SK-N-SH (cell line): ENCODE data around the gene SLC25A27. TPM values are rescaled to one million over a fixed set of nuclear protein-coding genes. Genes with fewer than 3 reads are reported as not detected.

Experiments used
- CTCF ChIA-PET: fragments of 300-600, 350-600 bp; formaldehyde crosslinking; extraction: SDS; loops from one replicate; lab custom pipeline; 2021; lab: Yijun Ruan, JAX
- POLR2A ChIA-PET: fragments of 350-600 bp; sonication (Branson Sonifier 250); formaldehyde crosslinking; extraction: SDS; loops from one replicate; lab custom pipeline; 2020; ENCODE audit warnings: antibody characterized with exemption, inconsistent platforms; lab: Yijun Ruan, JAX
- DNase-seq: peaks from one replicate; pipeline ENCODE4 v3.0.0; 2012
- H2AFZ ChIP-seq: fragments of 200-600 bp; sonication (generic); 2 replicates; pipeline ENCODE4 v1.8.1; 2016; ENCODE audit warnings: antibody characterized with exemption, mild to moderate bottlenecking, low read depth
- H3F3A ChIP-seq: fragments of 200-600 bp; sonication (generic); replicated peaks from 2 replicates; pipeline ENCODE3; 2016; ENCODE audit warnings: antibody characterized with exemption, mild to moderate bottlenecking; ENCODE audit not compliant: insufficient read depth
- H3K27ac ChIP-seq, 2 experiments: fragments of 200-500 bp in 1 of 2; fragments of 200-600 bp in 1 of 2; sonication (Bioruptor generic) in 1 of 2; sonication (generic), shearing (Covaris generic) in 1 of 2; 2 replicates each; pipeline versions ENCODE4 v1.5.1 to v1.6.1; 2014 to 2016; ENCODE audit warnings: low read depth in 2 of 2, inconsistent platforms in 1 of 2, low read length in 1 of 2, mild to moderate bottlenecking in 1 of 2, mixed read lengths in 1 of 2
- H3K27me3 ChIP-seq: fragments of 200-600 bp; sonication (generic), shearing (Covaris generic); 2 replicates; pipeline ENCODE4 v1.6.1; 2016; ENCODE audit warnings: mixed run types; ENCODE audit not compliant: insufficient read depth
- H3K36me3 ChIP-seq, 2 experiments: fragments of 200-500 bp in 1 of 2; fragments of 200-600 bp in 1 of 2; sonication (Bioruptor generic) in 1 of 2; sonication (generic) in 1 of 2; replicated peaks in 1 of 2; 2 replicates each; pipeline versions ENCODE3 to v1.5.1; 2014 to 2016; ENCODE audit warnings: low read length in 1 of 2, mild to moderate bottlenecking in 1 of 2; ENCODE audit not compliant: insufficient read depth in 2 of 2, control insufficient read depth in 1 of 2
- H3K4me1 ChIP-seq, 2 experiments: fragments of 200-500 bp in 1 of 2; fragments of 200-600 bp in 1 of 2; sonication (Bioruptor generic) in 1 of 2; sonication (generic), shearing (Covaris generic) in 1 of 2; 2 replicates each; pipeline versions ENCODE4 v1.5.1 to v1.6.1; 2014 to 2016; ENCODE audit warnings: low read depth in 1 of 2, low read length in 1 of 2, mixed run types in 1 of 2; ENCODE audit not compliant: insufficient read depth in 2 of 2, control insufficient read depth in 1 of 2
- H3K4me2 ChIP-seq: fragments of 200-600 bp; sonication (generic), shearing (Covaris generic); 2 replicates; pipeline ENCODE4 v1.6.1; 2017; ENCODE audit warnings: mixed run types
- H3K4me3 ChIP-seq, 2 experiments: fragments of 200-500 bp in 1 of 2; fragments of 200-600 bp in 1 of 2; sonication (Bioruptor generic) in 1 of 2; sonication (generic), shearing (Covaris generic) in 1 of 2; 2 replicates each; pipeline versions ENCODE4 v1.5.1 to v1.8.1; 2014 to 2016; ENCODE audit warnings: low read depth in 2 of 2, inconsistent platforms in 1 of 2, low read length in 1 of 2, mild to moderate bottlenecking in 1 of 2, mixed read lengths in 1 of 2, moderate library complexity in 1 of 2
- H3K79me2 ChIP-seq: fragments of 200-600 bp; sonication (generic); 2 replicates; pipeline ENCODE4 v1.8.1; 2017; ENCODE audit warnings: mild to moderate bottlenecking; ENCODE audit not compliant: insufficient read depth
- H3K9ac ChIP-seq: fragments of 200-600 bp; sonication (generic); 2 replicates; pipeline ENCODE4 v1.6.1; 2017; ENCODE audit warnings: mixed run types
- H3K9me2 ChIP-seq: fragments of 200-600 bp; sonication (generic); 2 replicates; pipeline ENCODE4 v1.6.1; 2017; ENCODE audit warnings: mixed run types
- H3K9me3 ChIP-seq: fragments of 200-600 bp; sonication (generic); 2 replicates; pipeline ENCODE4 v1.6.1; 2017; ENCODE audit warnings: mixed run types, mild to moderate bottlenecking, moderate library complexity
- H4K20me1 ChIP-seq: fragments of 200-600 bp; sonication (generic); 2 replicates; pipeline ENCODE4 v1.6.1; 2017; ENCODE audit warnings: mild to moderate bottlenecking, mixed run types; ENCODE audit not compliant: insufficient read depth
- ELF1 ChIP-seq: IDR thresholded peaks from 2 replicates; pipeline ENCODE4 v1.4.0; 2012
- EZH2phosphoT487 ChIP-seq: fragments of 200-600 bp; sonication (generic); IDR thresholded peaks from 2 replicates; pipeline ENCODE4 v1.6.1; 2017; ENCODE audit warnings: low read depth, mixed run types, mild to moderate bottlenecking, antibody characterized with exemption, moderate library complexity, borderline replicate concordance
- FOSL2 ChIP-seq: IDR thresholded peaks from 2 replicates; pipeline ENCODE4 v1.4.0; 2012; ENCODE audit warnings: low read depth, mild to moderate bottlenecking, moderate library complexity, borderline replicate concordance
- FOXJ3 ChIP-seq: sonication (generic); formaldehyde crosslinking; IDR thresholded peaks from 2 replicates; pipeline ENCODE4 v1.5.1; 2020; ENCODE audit warnings: mild to moderate bottlenecking, missing genetic modification reagents
- FOXM1 ChIP-seq: IDR thresholded peaks from 2 replicates; pipeline ENCODE4 v1.4.0; 2012; ENCODE audit warnings: low read depth, mild to moderate bottlenecking
- IRF3 ChIP-seq: fragments of 150-350 bp; IDR thresholded peaks from 2 replicates; pipeline ENCODE4 v1.6.1; 2016; ENCODE audit warnings: mild to moderate bottlenecking, low read depth, low read length
- JUND ChIP-seq: IDR thresholded peaks from 2 replicates; pipeline ENCODE4 v1.4.0; 2012
- MEF2A ChIP-seq: IDR thresholded peaks from 2 replicates; pipeline ENCODE4 v1.4.0; 2012; ENCODE audit warnings: low read depth, borderline replicate concordance
- NRF1 ChIP-seq: IDR thresholded peaks from 2 replicates; pipeline ENCODE4 v1.6.1; 2012; ENCODE audit warnings: low read depth, mild to moderate bottlenecking, low read length
- PBX3 ChIP-seq: IDR thresholded peaks from 2 replicates; pipeline ENCODE4; 2012
- RCOR1 ChIP-seq: fragments of 150-350 bp; IDR thresholded peaks from 2 replicates; pipeline ENCODE4 v1.6.1; 2017; ENCODE audit warnings: antibody characterized with exemption, low read length
- REST ChIP-seq: IDR thresholded peaks from 2 replicates; pipeline ENCODE4 v1.6.1; 2012; ENCODE audit warnings: mild to moderate bottlenecking, low read depth, low read length, moderate library complexity
- RXRA ChIP-seq: IDR thresholded peaks from 2 replicates; pipeline ENCODE4 v1.4.0; 2012; ENCODE audit warnings: low read depth, mild to moderate bottlenecking, borderline replicate concordance
- TAF1 ChIP-seq: IDR thresholded peaks from 2 replicates; pipeline ENCODE4 v1.6.1; 2012; ENCODE audit warnings: low read depth, mild to moderate bottlenecking, low read length, moderate library complexity, borderline replicate concordance
- TEAD4 ChIP-seq: IDR thresholded peaks from 2 replicates; pipeline ENCODE4 v1.4.0; 2012; ENCODE audit warnings: mild to moderate bottlenecking, borderline replicate concordance; ENCODE audit not compliant: insufficient read depth
- USF1 ChIP-seq: IDR thresholded peaks from 2 replicates; pipeline ENCODE4 v1.4.0; 2012; ENCODE audit warnings: low read depth, borderline replicate concordance
- USF2 ChIP-seq: fragments of 150-350 bp; IDR thresholded peaks from 2 replicates; pipeline ENCODE4 v1.6.1; 2017; ENCODE audit warnings: antibody characterized with exemption, low read length, low read depth, borderline replicate concordance
- YY1 ChIP-seq: IDR thresholded peaks from 2 replicates; pipeline ENCODE4 v1.4.0; 2012; ENCODE audit warnings: low read depth, mild to moderate bottlenecking
- ZBTB33 ChIP-seq: IDR thresholded peaks from 2 replicates; pipeline ENCODE4 v1.4.0; 2012; ENCODE audit warnings: low read depth, borderline replicate concordance
- WGBS: methylation state at CpG from one replicate; pipeline ENCODE4 v1.1.6; 2017; ENCODE audit warnings: low lambda C conversion rate; 5-methylcytosine and 5-hydroxymethylcytosine counted together
- polyA plus RNA-seq, 3 experiments: library from polyadenylated mRNA; depleted of rRNA; stranded (reverse); fragments of >200 nt; gene quantifications; 2 replicates each; pipeline ENCODE4 v1.2.3, GENCODE V29; 2012

The SLC25A27 gene
- polyA plus RNA-seq, 1 of the 3 experiments (the other 2 are of a cell fraction): 0.66 TPM

GRCh38 chr6:46637145-46637544 is 15.6 kb upstream of the SLC25A27 start:
- H3K79me2 ChIP-seq: no peaks in the 10 kb centered on the region
- H3K9me3 ChIP-seq: no peaks in the 10 kb centered on the region
- H3K4me3 ChIP-seq: no peak overlapping the region
- ChIA-PET CTCF (no interaction called here), POLR2A (no interaction called here)
- H3K4me1 ChIP-seq: no peaks in the 10 kb centered on the region
- no peaks in the 10 kb centered on the region for H3K27me3 ChIP-seq
- no peak overlapping the region for H2AFZ ChIP-seq
- 5% methylated on average over 5 of the region's 5 CpGs for whole genome bisulfite sequencing
- H4K20me1 ChIP-seq: no peaks in the 10 kb centered on the region
- no peak overlapping the region for H3K9ac ChIP-seq
- H3K9me2 ChIP-seq: no peaks in the 10 kb centered on the region
- H3K36me3 ChIP-seq: no peaks in the 10 kb centered on the region
- no peak overlapping the region for H3K27ac ChIP-seq
- H3K4me2 ChIP-seq: no peak overlapping the region
- TF ChIP-seq PBX3 (no peak), RCOR1 (no peak), NRF1 (no peak), TAF1 (no peak), IRF3 (no peak), TEAD4 (no peak), MEF2A (no peak), ELF1 (no peak), RXRA (no peak), USF1 (no peak), FOXM1 (no peak), FOXJ3 (no peak), EZH2phosphoT487 (no peak), FOSL2 (no peak), USF2 (no peak), REST (no peak), YY1 (no peak), ZBTB33 (no peak), JUND (no peak)
- TF ChIP-seq, all 33 proteins: peak for 0
- H3F3A ChIP-seq: no peaks in the 10 kb centered on the region
- DNase-seq: no peak
